Measurements from ENCODE around the gene SLC15A3. TPM values are rescaled to one million over a fixed set of nuclear protein-coding genes. Genes with fewer than 3 reads are reported as not detected.

The SLC15A3 gene
- total RNA-seq, 1 experiment from 2014 or later, result 6.8 TPM

GRCh38 chr11:60985501-60985900 lies 33.5 kb upstream of the SLC15A3 start:
- BruUV-seq (replicated peaks), result no TSS peak
- peaks cover 6% of the 10 kb centered on the region for H3K36me3 Mint-ChIP-seq (ENCODE audit: insufficient read depth, unreplicated experiment)
- H3K27me3 Mint-ChIP-seq (ENCODE audit: unreplicated experiment), result peaks cover 13% of the 10 kb centered on the region
- CTCF ChIA-PET, result interaction anchor here (1.2 kb wide), 1 partner anchor 90 kb away, joined by 3 read pairs; no protein-coding TSS in a partner anchor
- no peak overlapping the region for H3K27ac Mint-ChIP-seq (ENCODE audit: unreplicated experiment)
- no peaks in the 10 kb centered on the region for H3K9me3 Mint-ChIP-seq (ENCODE audit: low read depth, unreplicated experiment)
- no peak overlapping the region for H3K4me3 Mint-ChIP-seq (ENCODE audit: low read depth, unreplicated experiment)
- H3K4me1 Mint-ChIP-seq (ENCODE audit: low read depth, unreplicated experiment), result peaks cover 15% of the 10 kb centered on the region
- TF ChIP-seq, protein P1, sequence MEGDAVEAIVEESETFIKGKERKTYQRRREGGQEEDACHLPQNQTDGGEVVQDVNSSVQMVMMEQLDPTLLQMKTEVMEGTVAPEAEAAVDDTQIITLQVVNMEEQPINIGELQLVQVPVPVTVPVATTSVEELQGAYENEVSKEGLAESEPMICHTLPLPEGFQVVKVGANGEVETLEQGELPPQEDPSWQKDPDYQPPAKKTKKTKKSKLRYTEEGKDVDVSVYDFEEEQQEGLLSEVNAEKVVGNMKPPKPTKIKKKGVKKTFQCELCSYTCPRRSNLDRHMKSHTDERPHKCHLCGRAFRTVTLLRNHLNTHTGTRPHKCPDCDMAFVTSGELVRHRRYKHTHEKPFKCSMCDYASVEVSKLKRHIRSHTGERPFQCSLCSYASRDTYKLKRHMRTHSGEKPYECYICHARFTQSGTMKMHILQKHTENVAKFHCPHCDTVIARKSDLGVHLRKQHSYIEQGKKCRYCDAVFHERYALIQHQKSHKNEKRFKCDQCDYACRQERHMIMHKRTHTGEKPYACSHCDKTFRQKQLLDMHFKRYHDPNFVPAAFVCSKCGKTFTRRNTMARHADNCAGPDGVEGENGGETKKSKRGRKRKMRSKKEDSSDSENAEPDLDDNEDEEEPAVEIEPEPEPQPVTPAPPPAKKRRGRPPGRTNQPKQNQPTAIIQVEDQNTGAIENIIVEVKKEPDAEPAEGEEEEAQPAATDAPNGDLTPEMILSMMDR (IDR thresholded peaks at IDR 0.05; ENCODE audit: unreplicated experiment), result no peak
- intact Hi-C loops (cut with micrococcal nuclease; ENCODE audit: unreplicated experiment), result no loop called here
- no peak for DNase-seq

DNA sequence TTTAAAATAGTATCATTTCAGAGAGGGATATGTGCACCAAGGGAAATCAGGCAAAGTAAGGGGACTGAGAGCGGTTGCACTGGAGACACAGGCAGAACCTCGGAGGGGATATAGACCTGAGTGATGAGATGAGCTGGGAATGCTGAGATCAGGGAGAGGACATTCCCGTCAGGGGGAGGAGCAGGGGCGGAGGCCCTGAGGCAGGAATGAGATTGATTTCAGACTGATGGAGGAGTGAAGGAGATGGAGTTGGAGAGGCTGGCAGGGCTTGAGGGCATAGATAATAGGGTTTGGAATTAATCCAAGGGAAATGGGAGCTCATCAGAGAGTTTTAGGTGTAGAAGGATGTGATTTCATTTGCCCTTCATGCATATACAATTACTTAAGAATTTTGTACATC lies 32.7 kb upstream of the SLC15A3 start:
- Mint-ChIP-seq H3K4me3 (ENCODE audit: low read depth, unreplicated experiment) (no peak overlapping the region), H3K9me3 (ENCODE audit: low read depth, unreplicated experiment) (no peaks in the 10 kb centered on the region)
- no TSS peak for BruUV-seq (replicated peaks)

DNA sequence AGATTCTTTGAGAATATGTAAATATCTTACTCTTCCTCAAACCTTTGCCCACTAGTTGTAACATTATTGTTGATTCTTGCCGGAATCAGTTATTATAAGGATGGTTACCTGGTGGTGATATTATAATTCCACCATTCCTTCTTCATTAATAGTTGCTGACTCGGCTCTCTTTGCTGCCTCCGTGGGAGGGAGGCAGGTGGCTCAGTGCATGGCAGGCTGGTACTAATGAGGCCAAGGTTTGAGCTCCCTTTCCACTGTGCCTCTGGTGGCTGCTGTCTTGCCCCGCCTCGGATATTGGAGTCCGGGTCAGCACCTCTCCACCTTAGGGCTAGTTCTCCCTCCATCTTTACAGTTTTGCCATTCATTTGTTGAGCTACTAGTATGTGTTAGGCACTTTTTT lies 32.2 kb upstream of the SLC15A3 start:
- CTCF ChIA-PET, result no interaction called here
- peaks cover 6% of the 10 kb centered on the region for H3K36me3 Mint-ChIP-seq (ENCODE audit: insufficient read depth, unreplicated experiment)
- intact Hi-C loops (cut with micrococcal nuclease; ENCODE audit: unreplicated experiment), result no loop called here
- TF ChIP-seq, protein P1 (IDR thresholded peaks at IDR 0.05; ENCODE audit: unreplicated experiment), result no peak
- peaks cover 15% of the 10 kb centered on the region for H3K4me1 Mint-ChIP-seq (ENCODE audit: low read depth, unreplicated experiment)
- no TSS peak for BruUV-seq (replicated peaks)
- peaks cover 13% of the 10 kb centered on the region for H3K27me3 Mint-ChIP-seq (ENCODE audit: unreplicated experiment)
- no peak overlapping the region for H3K4me3 Mint-ChIP-seq (ENCODE audit: low read depth, unreplicated experiment)
- no peaks in the 10 kb centered on the region for H3K9me3 Mint-ChIP-seq (ENCODE audit: low read depth, unreplicated experiment)
- peak overlapping the region; percentile 45 for H3K27ac Mint-ChIP-seq (ENCODE audit: unreplicated experiment)
- no peak for DNase-seq

More for the DNA sequence above, 32.7 kb upstream of the SLC15A3 start:
- intact Hi-C loops (cut with micrococcal nuclease; ENCODE audit: unreplicated experiment), result no loop called here
- DNase-seq, result no peak
- CTCF ChIA-PET, result no interaction called here
- Mint-ChIP-seq H3K36me3 (ENCODE audit: insufficient read depth, unreplicated experiment) (peaks cover 6% of the 10 kb centered on the region), H3K4me1 (ENCODE audit: low read depth, unreplicated experiment) (peaks cover 15% of the 10 kb centered on the region), H3K27ac (ENCODE audit: unreplicated experiment) (peak overlapping the region; percentile 45), H3K27me3 (ENCODE audit: unreplicated experiment) (peaks cover 13% of the 10 kb centered on the region)
- TF ChIP-seq, protein P1 (IDR thresholded peaks at IDR 0.05; ENCODE audit: unreplicated experiment), result no peak

GRCh38 chr11:60982184-60982583 lies 30.2 kb upstream of the SLC15A3 start:
- intact Hi-C loops (cut with micrococcal nuclease; ENCODE audit: unreplicated experiment), result no loop called here
- Mint-ChIP-seq H3K27ac (ENCODE audit: unreplicated experiment) (no peak overlapping the region), H3K36me3 (ENCODE audit: insufficient read depth, unreplicated experiment) (peaks cover 6% of the 10 kb centered on the region), H3K27me3 (ENCODE audit: unreplicated experiment) (peaks cover 13% of the 10 kb centered on the region), H3K9me3 (ENCODE audit: low read depth, unreplicated experiment) (no peaks in the 10 kb centered on the region), H3K4me3 (ENCODE audit: low read depth, unreplicated experiment) (no peak overlapping the region), H3K4me1 (ENCODE audit: low read depth, unreplicated experiment) (peaks cover 15% of the 10 kb centered on the region)
- TF ChIP-seq, protein P1 (IDR thresholded peaks at IDR 0.05; ENCODE audit: unreplicated experiment), result no peak
- BruUV-seq (replicated peaks), result no TSS peak
- CTCF ChIA-PET, result no interaction called here
- DNase-seq, result no peak

All from Calu3 (cell line).